ENCODE results near the gene MT1F. TPM values are rescaled to one million over a fixed set of nuclear protein-coding genes. Genes with fewer than 3 reads are reported as not detected.
A peak's percentile ranks its signal among the peaks of the same experiment; 100 is the strongest.

MT1F gene
- total RNA-seq, 2 experiments from 2014 or later: 13.1 to 13.2 TPM

DNA sequence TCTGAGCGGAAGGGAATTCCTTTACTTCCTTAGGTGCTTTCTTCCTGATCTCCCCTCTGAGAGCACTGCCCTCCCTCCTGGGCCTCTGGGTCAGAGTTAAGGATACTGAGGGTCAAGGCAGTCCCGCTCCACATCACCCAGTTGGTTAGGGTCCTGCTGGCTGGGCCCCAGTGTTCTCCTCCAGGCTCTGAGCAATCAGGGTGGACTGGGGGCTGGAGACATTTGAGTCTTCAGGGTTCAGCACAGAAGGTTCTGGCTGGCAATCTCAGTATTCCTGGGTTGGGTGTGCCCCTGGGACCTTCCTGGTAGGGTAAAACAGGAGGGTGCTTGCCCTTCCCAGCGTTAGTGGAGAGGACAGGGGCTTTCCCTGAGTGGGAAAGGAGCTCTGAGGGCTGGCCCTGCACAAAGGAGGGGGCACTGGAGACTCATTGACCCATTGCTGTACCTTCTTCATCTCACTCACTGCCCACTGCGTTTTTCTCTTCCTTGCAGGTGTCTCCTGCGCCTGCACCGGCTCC is 24.9 kb upstream of the MT1F start:
- no peak for DNase-seq
- no peaks in the 10 kb centered on the region for H3K36me3 Mint-ChIP-seq
- H3K4me3 Mint-ChIP-seq: peak overlapping the region; percentile 61
- no peak overlapping the region for H3K27ac Mint-ChIP-seq
- H3K27me3 Mint-ChIP-seq: peaks cover 81% of the 10 kb centered on the region
- no peaks in the 10 kb centered on the region for H3K9me3 Mint-ChIP-seq
- H3K4me1 Mint-ChIP-seq: peaks cover 32% of the 10 kb centered on the region

- Mint-ChIP-seq H3K9me3 (no peaks in the 10 kb centered on the region), H3K27me3 (peaks cover 83% of the 10 kb centered on the region), H3K4me3 (no peak overlapping the region), H3K36me3 (no peaks in the 10 kb centered on the region), H3K4me1 (peaks cover 34% of the 10 kb centered on the region), H3K27ac (no peak overlapping the region)
- DNase-seq: no peak
Observed at GRCh38 chr16:56633535-56633934, 24.2 kb upstream of the MT1F start.

DNA sequence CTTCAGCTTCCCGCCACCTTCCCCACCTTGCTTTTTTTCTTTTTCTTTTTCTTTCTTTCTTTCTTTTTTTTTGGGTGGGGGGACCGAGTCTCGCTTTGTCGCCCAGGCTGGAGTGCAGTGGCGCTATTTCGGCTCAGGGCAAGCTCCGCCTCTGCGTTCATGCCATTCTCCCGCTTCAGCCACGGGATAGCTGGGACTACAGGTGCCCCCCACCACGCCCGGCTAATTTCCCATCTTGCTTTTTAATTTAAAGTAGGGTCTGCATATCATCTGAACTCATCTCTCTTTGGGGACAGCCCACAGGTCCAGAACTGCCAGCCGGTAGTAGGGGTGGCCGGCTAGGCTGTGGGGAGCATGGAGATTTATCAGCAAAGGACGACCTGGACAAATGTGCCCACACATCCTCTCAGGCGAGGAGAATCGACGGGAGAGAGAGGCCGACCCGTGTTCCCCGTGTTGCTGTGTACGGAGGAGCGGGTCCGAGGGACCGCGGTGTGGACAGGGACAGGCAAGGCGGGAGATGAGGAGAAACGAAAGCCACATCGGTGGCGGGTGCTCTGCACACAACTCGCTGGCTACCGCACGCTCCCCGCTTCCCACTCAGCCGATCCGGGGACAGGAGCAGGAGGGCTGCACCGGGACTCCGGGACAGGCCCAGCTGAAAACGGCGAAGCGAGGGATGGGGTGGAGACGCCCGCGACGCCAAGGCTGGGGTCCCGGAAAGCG is 22.9 kb upstream of the MT1F start:
- no peaks in the 10 kb centered on the region for H3K36me3 Mint-ChIP-seq
- no peak for DNase-seq
- no peak overlapping the region for H3K27ac Mint-ChIP-seq
- H3K27me3 Mint-ChIP-seq: peaks cover 93% of the 10 kb centered on the region
- peak overlapping the region; percentile 74 for H3K4me3 Mint-ChIP-seq
- H3K9me3 Mint-ChIP-seq: no peaks in the 10 kb centered on the region
- peaks cover 34% of the 10 kb centered on the region for H3K4me1 Mint-ChIP-seq

DNA sequence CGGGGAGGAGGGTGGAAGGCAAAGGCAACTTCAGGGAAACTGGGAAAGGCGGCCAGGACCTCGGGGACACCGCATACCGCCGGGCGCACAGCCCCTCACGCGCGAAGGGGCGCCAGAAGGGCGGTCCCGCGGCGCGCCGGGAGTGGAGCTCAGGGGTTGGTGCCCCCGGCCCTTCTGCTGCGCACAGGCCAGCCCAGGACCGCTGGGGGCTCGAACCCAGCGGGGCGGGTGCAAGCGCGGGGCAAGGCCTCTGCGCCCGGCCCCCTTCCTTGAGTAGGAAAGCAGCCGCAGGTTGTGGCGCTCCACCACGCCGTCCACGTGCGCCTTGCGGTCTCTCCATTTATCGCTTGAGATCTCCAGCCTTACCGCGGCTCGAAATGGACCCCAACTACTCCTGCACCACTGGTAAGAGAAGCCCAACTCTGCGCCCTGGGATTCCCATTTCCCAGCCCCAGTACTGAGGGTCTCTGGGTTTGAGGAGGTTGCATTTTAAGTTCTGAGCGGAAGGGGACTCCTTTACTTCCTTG is 22.3 kb upstream of the MT1F start:
- Mint-ChIP-seq H3K27ac (no peak overlapping the region), H3K4me1 (peaks cover 31% of the 10 kb centered on the region), H3K36me3 (no peaks in the 10 kb centered on the region), H3K27me3 (peaks cover 96% of the 10 kb centered on the region), H3K4me3 (peak overlapping the region; percentile 74), H3K9me3 (no peaks in the 10 kb centered on the region)
- DNase-seq: no peak

- Mint-ChIP-seq H3K9me3 (no peaks in the 10 kb centered on the region), H3K4me3 (no peak overlapping the region), H3K27me3 (peaks cover 83% of the 10 kb centered on the region), H3K36me3 (no peaks in the 10 kb centered on the region), H3K27ac (no peak overlapping the region), H3K4me1 (peaks cover 30% of the 10 kb centered on the region)
- DNase-seq: no peak
Observed at GRCh38 chr16:56636616-56637413, 20.9 kb upstream of the MT1F start.

DNA sequence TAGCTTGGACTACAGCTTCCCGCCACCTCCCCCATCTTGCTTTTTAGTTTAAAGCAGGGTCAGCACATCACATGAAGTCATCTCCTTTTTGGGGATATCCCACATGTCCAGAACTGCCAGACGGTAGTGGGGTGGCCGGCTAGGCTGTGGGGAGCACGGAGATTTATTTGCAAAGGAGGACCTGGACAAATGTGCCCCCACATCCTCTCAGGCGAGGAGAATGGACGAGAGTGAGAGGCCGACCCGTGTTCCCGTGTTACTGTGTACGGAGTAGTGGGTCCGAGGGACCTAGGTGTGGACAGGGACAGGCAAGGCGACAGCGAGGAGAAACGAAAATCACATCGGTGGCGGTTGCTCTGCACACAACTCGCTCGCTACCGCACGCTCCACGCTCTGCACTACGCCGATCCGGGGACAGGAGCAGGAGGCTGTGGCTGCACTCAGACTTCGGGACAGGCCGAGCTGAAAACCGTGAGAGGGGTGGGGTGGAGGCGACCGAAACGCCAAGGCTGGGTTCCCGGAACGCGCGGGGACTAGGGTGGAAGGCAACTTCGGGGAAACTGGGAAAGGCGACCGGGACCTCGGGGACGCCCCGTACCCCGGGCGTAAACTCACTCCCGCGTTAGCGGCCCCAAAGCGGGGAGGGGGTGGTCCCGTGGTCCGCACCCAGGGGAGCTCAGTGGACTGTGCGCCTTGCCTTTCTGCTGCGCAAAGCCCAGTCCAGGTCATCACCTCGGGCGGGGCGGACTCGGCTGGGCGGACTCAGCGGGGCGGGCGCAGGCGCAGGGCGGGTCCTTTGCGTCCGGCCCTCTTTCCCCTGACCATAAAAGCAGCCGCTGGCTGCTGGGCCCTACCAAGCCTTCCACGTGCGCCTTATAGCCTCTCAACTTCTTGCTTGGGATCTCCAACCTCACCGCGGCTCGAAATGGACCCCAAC is 19.7 kb upstream of the MT1F start, which contains the start of gene MT1A:
TSS of gene MT1A (plus strand) at position 853 of the 937 bp plus-strand sequence. CDS start at position 926, 73 bp downstream.
- DNase-seq: no peak

GRCh38 chr16:56639045-56639444 is 18.7 kb upstream of the MT1F start:
- Mint-ChIP-seq H3K27ac (no peak overlapping the region), H3K4me3 (no peak overlapping the region)
- DNase-seq: no peak

More for the DNA sequence above, 19.7 kb upstream of the MT1F start, which contains the start of gene MT1A:
- Mint-ChIP-seq H3K27ac (no peak within 1 kb of the TSS), H3K4me3 (peak within 1 kb of the TSS; percentile 53), H3K9me3 (no peaks in the 10 kb centered on the region), H3K36me3 (no peaks in the 10 kb centered on the region), H3K4me1 (peaks cover 31% of the 10 kb centered on the region), H3K27me3 (peaks cover 76% of the 10 kb centered on the region)

DNA sequence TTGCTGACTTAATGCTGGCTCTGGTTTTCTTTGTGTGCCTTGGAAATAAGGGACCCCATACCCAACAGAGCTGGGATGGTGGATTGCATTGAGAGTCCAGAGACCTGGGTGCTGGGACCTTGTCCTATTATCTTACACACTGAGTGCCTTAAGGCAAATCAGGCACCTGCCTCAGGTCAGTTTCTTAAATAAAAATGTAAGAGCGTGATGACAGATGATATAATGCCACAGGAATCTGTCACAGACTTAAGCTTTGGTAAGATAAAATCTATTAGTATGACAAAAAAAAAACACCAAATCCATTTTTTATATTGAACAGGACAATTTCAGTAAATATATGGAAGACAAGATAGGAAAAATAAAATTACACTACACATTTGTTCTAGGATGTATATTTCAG is 17.7 kb upstream of the MT1F start:
- Mint-ChIP-seq H3K9me3 (no peaks in the 10 kb centered on the region), H3K27ac (no peak overlapping the region), H3K36me3 (no peaks in the 10 kb centered on the region), H3K4me3 (no peak overlapping the region), H3K27me3 (peaks cover 64% of the 10 kb centered on the region), H3K4me1 (peaks cover 34% of the 10 kb centered on the region)
- no peak for DNase-seq

More at GRCh38 chr16:56639045-56639444, 18.7 kb upstream of the MT1F start:
- Mint-ChIP-seq H3K36me3 (no peaks in the 10 kb centered on the region), H3K4me1 (peaks cover 38% of the 10 kb centered on the region), H3K9me3 (no peaks in the 10 kb centered on the region), H3K27me3 (peaks cover 69% of the 10 kb centered on the region)

DNA sequence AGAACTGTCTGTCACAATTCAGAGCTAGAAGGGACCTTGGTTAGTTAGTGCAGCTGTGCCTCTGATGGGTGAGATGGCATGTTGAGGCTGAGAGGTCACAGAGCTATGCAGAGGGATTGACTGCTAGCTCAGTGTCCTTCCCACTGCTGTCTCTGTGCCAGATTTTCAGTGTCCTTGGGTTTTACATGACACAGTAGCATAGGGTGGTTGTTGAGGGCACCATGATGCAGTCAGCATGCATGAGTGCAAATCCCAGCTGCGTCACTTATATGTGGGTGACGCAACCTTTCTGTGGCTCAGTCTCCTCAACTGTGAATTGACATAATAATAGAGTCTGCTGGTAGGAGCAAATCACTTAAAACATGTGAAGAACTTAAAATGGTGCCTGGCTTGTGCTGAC is 16.6 kb upstream of the MT1F start:
- H3K4me1 Mint-ChIP-seq: peaks cover 28% of the 10 kb centered on the region
- no peak overlapping the region for H3K4me3 Mint-ChIP-seq
- no peak for DNase-seq
- H3K9me3 Mint-ChIP-seq: no peaks in the 10 kb centered on the region
- peaks cover 57% of the 10 kb centered on the region for H3K27me3 Mint-ChIP-seq
- no peaks in the 10 kb centered on the region for H3K36me3 Mint-ChIP-seq
- no peak overlapping the region for H3K27ac Mint-ChIP-seq

GRCh38 chr16:56643080-56643778 is 14.5 kb upstream of the MT1F start:
- H3K27ac Mint-ChIP-seq: no peak overlapping the region
- DNase-seq: peak; percentile 87
- no peaks in the 10 kb centered on the region for H3K9me3 Mint-ChIP-seq
- H3K4me3 Mint-ChIP-seq: peak overlapping the region; percentile 70
- peaks cover 17% of the 10 kb centered on the region for H3K4me1 Mint-ChIP-seq
- no peaks in the 10 kb centered on the region for H3K36me3 Mint-ChIP-seq
- peaks cover 42% of the 10 kb centered on the region for H3K27me3 Mint-ChIP-seq

- Mint-ChIP-seq H3K27ac (no peak overlapping the region), H3K4me3 (peak overlapping the region; percentile 70), H3K36me3 (no peaks in the 10 kb centered on the region), H3K27me3 (peaks cover 39% of the 10 kb centered on the region), H3K9me3 (no peaks in the 10 kb centered on the region), H3K4me1 (peaks cover 17% of the 10 kb centered on the region)
- DNase-seq: no peak
Observed at GRCh38 chr16:56643833-56644232, 13.9 kb upstream of the MT1F start.

DNA sequence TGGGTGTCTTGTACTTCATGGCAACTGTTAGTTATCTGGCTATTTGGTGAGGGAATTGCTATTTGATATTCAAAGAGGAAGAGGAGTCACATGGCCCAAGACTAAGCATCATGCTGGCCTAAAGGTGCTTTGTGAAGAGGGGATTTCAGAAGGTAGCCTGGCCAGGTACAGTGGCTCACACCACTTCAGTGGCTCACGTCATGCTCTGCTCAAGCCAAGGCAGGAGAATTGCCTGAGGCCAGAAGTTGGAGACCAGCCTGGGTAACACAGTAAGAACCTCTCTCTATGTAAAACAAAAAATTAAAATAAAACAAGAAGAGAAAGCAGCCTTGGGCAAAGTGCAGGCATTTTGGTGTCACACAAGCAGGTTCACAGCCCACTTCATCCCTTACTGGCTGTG is 12.4 kb upstream of the MT1F start:
- Mint-ChIP-seq H3K27me3 (peaks cover 24% of the 10 kb centered on the region), H3K4me1 (peaks cover 17% of the 10 kb centered on the region), H3K4me3 (no peak overlapping the region), H3K9me3 (no peaks in the 10 kb centered on the region), H3K36me3 (no peaks in the 10 kb centered on the region), H3K27ac (no peak overlapping the region)
- no peak for DNase-seq

- Mint-ChIP-seq H3K36me3 (no peaks in the 10 kb centered on the region), H3K9me3 (no peaks in the 10 kb centered on the region), H3K4me3 (no peak overlapping the region), H3K27ac (no peak overlapping the region), H3K4me1 (peaks cover 17% of the 10 kb centered on the region), H3K27me3 (peaks cover 23% of the 10 kb centered on the region)
- DNase-seq: no peak
Observed at GRCh38 chr16:56645838-56646237, 11.9 kb upstream of the MT1F start.

Measured in activated naive CD8-positive, alpha-beta T cell treated with anti-CD3 and anti-CD28 coated beads for 36 hours (primary cell).